ENCODE results near the gene CMIP. TPM values are rescaled to one million over a fixed set of nuclear protein-coding genes. Genes with fewer than 3 reads are reported as not detected.

Gene CMIP
- total RNA-seq, 4 donors from 2014 or later = 16.7 to 104 (median 43.6) TPM

- DNase-seq = no peak
- Histone ChIP-seq H3K4me1 (no peaks in the 10 kb centered on the region), H3K36me3 (no peaks in the 10 kb centered on the region), H3K4me3 (no peak overlapping the region), H3K9me3 (no peaks in the 10 kb centered on the region), H3K27me3 (no peaks in the 10 kb centered on the region), H3K27ac (peak overlapping the region in 1 of 2 donors; percentile 26)
- TF ChIP-seq POLR2A (IDR thresholded peaks at IDR 0.05) (no peak), CTCF (IDR thresholded peaks at IDR 0.05) (no peak)
- intact Hi-C loops (cut with DNase I; ENCODE audit: low total_unique reads) = no loop called here
Measured at GRCh38 chr16:81692571-81692970, 248.0 kb downstream of the CMIP start.

- Histone ChIP-seq H3K27me3 (no peaks in the 10 kb centered on the region), H3K36me3 (no peaks in the 10 kb centered on the region), H3K4me3 (no peak overlapping the region), H3K9me3 (no peaks in the 10 kb centered on the region), H3K27ac (peak overlapping the region in 1 of 2 donors; percentile 72), H3K4me1 (no peaks in the 10 kb centered on the region)
- TF ChIP-seq POLR2A (IDR thresholded peaks at IDR 0.05) (no peak), CTCF (IDR thresholded peaks at IDR 0.05) (no peak)
- intact Hi-C loops (cut with DNase I; ENCODE audit: low total_unique reads) = no loop called here
- no peak for DNase-seq
Measured at GRCh38 chr16:81693041-81693743, 248.6 kb downstream of the CMIP start.

- intact Hi-C loops (cut with DNase I; ENCODE audit: low total_unique reads) = no loop called here
- Histone ChIP-seq H3K36me3 (no peaks in the 10 kb centered on the region), H3K27me3 (no peaks in the 10 kb centered on the region), H3K4me1 (no peaks in the 10 kb centered on the region), H3K4me3 (no peak overlapping the region), H3K27ac (peak overlapping the region; percentile 22 to 72), H3K9me3 (no peaks in the 10 kb centered on the region)
- TF ChIP-seq CTCF (IDR thresholded peaks at IDR 0.05) = no peak
- TF ChIP-seq POLR2A (IDR thresholded peaks at IDR 0.05) = no peak
- no peak for DNase-seq
Measured at GRCh38 chr16:81693744-81694303, 249.2 kb downstream of the CMIP start.

GRCh38 chr16:81694494-81695280 is 250.1 kb downstream of the CMIP start:
- Histone ChIP-seq H3K4me1 (no peaks in the 10 kb centered on the region), H3K4me3 (no peak overlapping the region), H3K27me3 (no peaks in the 10 kb centered on the region), H3K9me3 (no peaks in the 10 kb centered on the region), H3K36me3 (no peaks in the 10 kb centered on the region), H3K27ac (peak overlapping the region; percentile 22 to 72)
- TF ChIP-seq POLR2A (IDR thresholded peaks at IDR 0.05) (no peak), CTCF (IDR thresholded peaks at IDR 0.05) (peak in 1 of 4 experiments; percentile 2)
- intact Hi-C loops (cut with DNase I; ENCODE audit: low total_unique reads) = no loop called here
- DNase-seq = peak in 1 of 2 donors; percentile 38
